ENCODE data around the gene HFE.

HFE gene

GRCh38 chr6:26140254-26140966 lies 53.2 kb downstream of the HFE start:
- no peak for DNase-seq

- no peak for DNase-seq
Observed at GRCh38 chr6:26140967-26141294, 53.7 kb downstream of the HFE start.

- DNase-seq, result no peak
Observed at GRCh38 chr6:26141378-26141904, 54.2 kb downstream of the HFE start.

GRCh38 chr6:26142026-26142425 lies 54.8 kb downstream of the HFE start:
- DNase-seq, result no peak

Data from Kasumi-1 (cell line).